Heart left ventricle (tissue), 16 donors: ENCODE results near the gene SZRD1. TPM values are rescaled to one million over a fixed set of nuclear protein-coding genes. Genes with fewer than 3 reads are reported as not detected.

Experiments used
- ATAC-seq, 4 donors: fragments of 200-7000 bp; cut with Tn5 transposase; one replicate each; pipeline ENCODE4 v1.9.1; 2020 to 2022; ENCODE audit warnings: moderate library complexity in 4 of 4, mild to moderate bottlenecking in 3 of 4, moderate number of reproducible peaks in 1 of 4
- DNase-seq, 5 donors: peaks; one replicate each; pipeline ENCODE4 v3.0.0-alpha.2; 2020
- H3K27ac ChIP-seq, 12 donors: fragments of 200-600 bp; sonication (generic) in 4 of 12; one replicate each; pipeline versions ENCODE4 v1.5.0 to v1.8.0; 2016 to 2022; ENCODE audit warnings: mild to moderate bottlenecking in 2 of 12
- H3K27me3 ChIP-seq, 9 donors: fragments of 200-600 bp; sonication (generic) in 2 of 9; one replicate each; pipeline versions ENCODE4 v1.5.1 to v1.8.0; 2016 to 2022; ENCODE audit warnings: mild to moderate bottlenecking in 3 of 9
- H3K36me3 ChIP-seq, 9 donors: fragments of 200-600 bp; sonication (generic) in 2 of 9; one replicate each; pipeline versions ENCODE4 v1.5.0 to v1.8.0; 2018 to 2022; ENCODE audit warnings: mild to moderate bottlenecking in 2 of 9
- H3K4me1 ChIP-seq, 12 donors: fragments of 200-600 bp; sonication (generic) in 4 of 12; one replicate each; pipeline versions ENCODE4 v1.5.0 to v1.8.0; 2016 to 2022; ENCODE audit warnings: mild to moderate bottlenecking in 3 of 12
- H3K4me3 ChIP-seq, 12 donors: fragments of 200-600 bp; sonication (generic) in 4 of 12; one replicate each; pipeline versions ENCODE4 v1.5.0 to v1.8.0; 2017 to 2022; ENCODE audit warnings: mild to moderate bottlenecking in 9 of 12, moderate library complexity in 4 of 12
- H3K9me3 ChIP-seq, 12 donors: fragments of 200-600 bp; sonication (generic) in 4 of 12; one replicate each; pipeline versions ENCODE4 v1.5.0 to v1.8.0; 2016 to 2022; ENCODE audit warnings: mild to moderate bottlenecking in 1 of 12
- POLR2A ChIP-seq, 2 donors: fragments of 450-650 bp; IDR thresholded peaks; one replicate each; pipeline ENCODE4 v1.6.1; 2017; ENCODE audit warnings: antibody characterized with exemption in 2 of 2, mild to moderate bottlenecking in 2 of 2, moderate library complexity in 2 of 2
- WGBS, 4 donors: extraction: QIAGEN DNeasy Blood & Tissue Kit in 2 of 4; methylation state at CpG; one replicate each; pipeline versions ENCODE4 v1.1.5 to v1.1.7; 2013 to 2018; 5-methylcytosine and 5-hydroxymethylcytosine counted together
- intact Hi-C, 10 donors: fragments of 100-400 bp; cut with DNase I; formaldehyde crosslinking; loops; one replicate each; pipeline versions ENCODE4 v1.11.1 to v1.14.2; 2022
- polyA plus RNA-seq, 2 donors: library from polyadenylated mRNA; stranded (reverse); fragments of 200-250 nt; gene quantifications; one replicate each; pipeline ENCODE4 v1.2.3, GENCODE V29; 2013
- total RNA-seq, 9 donors: library from RNA; depleted of rRNA in 2 of 9; stranded (reverse); fragments of >200 nt in 2 of 9; fragmentation: NEBNext Ultra II Directional in 3 of 9; extraction: Animal tissue kit (Norgen Biotek cat#: 25700) in 3 of 9; gene quantifications; one replicate each; pipeline versions ENCODE4 v1.1.0 to v1.2.4, GENCODE V29; 2016 to 2023
- TF ChIP-seq, protein P1 (sequence below), 12 donors: fragments of 200-600 bp; sonication (generic) in 4 of 12; IDR thresholded peaks; one replicate each; pipeline versions ENCODE4 v1.5.0 to v1.8.0; 2018 to 2022; ENCODE audit warnings: antibody characterized with exemption in 12 of 12, mild to moderate bottlenecking in 5 of 12
- donor health status: ischemic (EF 13 %, LVEDD 7.1; RV severe dilation, severe dysfunction).
- donor health status: healthy with polysubstance abuse.
- donor health status: DM: no; HTN: yes; CAD: no.
- donor health status: DM: no; HTN: no; CAD: no.
- donor health status: ischemic (EF 25% LVEDD 6.9; RV normal size, moderate dysfunction).
- donor health status: ischemic (EF 25% LVEDD 5.7; RV mildly dilated, moderate dysfunction).
- donor health status: healthy.
- donor health status: DM: yes; HTN: yes; CAD: no.
- donor health status: ischemic (EF 35%, LVEDD 5.7; RV mildly dilated, moderate dysfunction).
- donor health status: nonischemic (EF 11% LVEDD 7.7; RV severe dilation, severe dysfunction).
- donor health status: DM: yes; HTN: yes; CAD: no.
- donor health status: PGD.
- donor health status: ischemic (EF 29% LVEDD 5.4; RV normal size, mild dysfunction).
- donor health status: nonischemic (EF 23%, LVEDD 6.1; RV moderate dilation, normal function).

The SZRD1 gene
- total and polyA plus RNA-seq, 11 donors: 54.4 to 140 (median 94.4) TPM

DNA sequence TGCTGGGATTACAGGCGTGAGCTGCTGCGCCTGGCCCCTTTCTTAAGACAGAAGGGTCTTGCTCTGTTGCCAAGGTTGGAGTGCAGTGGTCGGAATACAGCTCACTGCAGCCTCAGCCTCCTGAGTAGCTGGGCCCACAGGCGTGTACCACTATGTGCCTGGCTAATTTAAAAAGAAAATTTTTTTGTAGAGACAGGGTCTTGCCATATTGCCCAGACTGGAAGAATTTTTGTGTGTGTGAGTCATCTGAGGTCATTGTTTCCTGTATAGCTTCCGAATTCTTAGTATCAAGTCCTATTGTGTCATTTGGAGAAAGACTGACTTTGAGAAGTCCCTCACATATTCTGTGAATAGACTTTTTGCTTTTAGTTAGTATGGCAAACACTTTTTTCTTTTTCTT is 4.7 kb downstream of the SZRD1 start:
- ATAC-seq (no peak), DNase-seq (no peak)
- Histone ChIP-seq H3K36me3 (peaks cover 0 to 8% (median 0%) of the 10 kb centered on the region in 9 donors), H3K4me3 (no peak overlapping the region), H3K27ac (peak overlapping the region in 3 of 12 donors; percentile 13 to 57 (median 15)), H3K9me3 (no peaks in the 10 kb centered on the region), H3K27me3 (no peaks in the 10 kb centered on the region), H3K4me1 (peaks cover 21 to 82% (median 62%) of the 10 kb centered on the region in 12 donors)
- WGBS, 4 donors: 73 to 80% (median 78%) methylated on average over 5 of the region's 5 CpGs
- no peak for TF ChIP-seq POLR2A (IDR thresholded peaks at IDR 0.05)
- TF ChIP-seq, protein P1, sequence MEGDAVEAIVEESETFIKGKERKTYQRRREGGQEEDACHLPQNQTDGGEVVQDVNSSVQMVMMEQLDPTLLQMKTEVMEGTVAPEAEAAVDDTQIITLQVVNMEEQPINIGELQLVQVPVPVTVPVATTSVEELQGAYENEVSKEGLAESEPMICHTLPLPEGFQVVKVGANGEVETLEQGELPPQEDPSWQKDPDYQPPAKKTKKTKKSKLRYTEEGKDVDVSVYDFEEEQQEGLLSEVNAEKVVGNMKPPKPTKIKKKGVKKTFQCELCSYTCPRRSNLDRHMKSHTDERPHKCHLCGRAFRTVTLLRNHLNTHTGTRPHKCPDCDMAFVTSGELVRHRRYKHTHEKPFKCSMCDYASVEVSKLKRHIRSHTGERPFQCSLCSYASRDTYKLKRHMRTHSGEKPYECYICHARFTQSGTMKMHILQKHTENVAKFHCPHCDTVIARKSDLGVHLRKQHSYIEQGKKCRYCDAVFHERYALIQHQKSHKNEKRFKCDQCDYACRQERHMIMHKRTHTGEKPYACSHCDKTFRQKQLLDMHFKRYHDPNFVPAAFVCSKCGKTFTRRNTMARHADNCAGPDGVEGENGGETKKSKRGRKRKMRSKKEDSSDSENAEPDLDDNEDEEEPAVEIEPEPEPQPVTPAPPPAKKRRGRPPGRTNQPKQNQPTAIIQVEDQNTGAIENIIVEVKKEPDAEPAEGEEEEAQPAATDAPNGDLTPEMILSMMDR (IDR thresholded peaks at IDR 0.05): no peak
- intact Hi-C loops: loop anchor here in 2 of 10 donors (5.0 to 10.0 kb wide), 2 partner anchors 123 to 126 kb away; no protein-coding TSS in a partner anchor

DNA sequence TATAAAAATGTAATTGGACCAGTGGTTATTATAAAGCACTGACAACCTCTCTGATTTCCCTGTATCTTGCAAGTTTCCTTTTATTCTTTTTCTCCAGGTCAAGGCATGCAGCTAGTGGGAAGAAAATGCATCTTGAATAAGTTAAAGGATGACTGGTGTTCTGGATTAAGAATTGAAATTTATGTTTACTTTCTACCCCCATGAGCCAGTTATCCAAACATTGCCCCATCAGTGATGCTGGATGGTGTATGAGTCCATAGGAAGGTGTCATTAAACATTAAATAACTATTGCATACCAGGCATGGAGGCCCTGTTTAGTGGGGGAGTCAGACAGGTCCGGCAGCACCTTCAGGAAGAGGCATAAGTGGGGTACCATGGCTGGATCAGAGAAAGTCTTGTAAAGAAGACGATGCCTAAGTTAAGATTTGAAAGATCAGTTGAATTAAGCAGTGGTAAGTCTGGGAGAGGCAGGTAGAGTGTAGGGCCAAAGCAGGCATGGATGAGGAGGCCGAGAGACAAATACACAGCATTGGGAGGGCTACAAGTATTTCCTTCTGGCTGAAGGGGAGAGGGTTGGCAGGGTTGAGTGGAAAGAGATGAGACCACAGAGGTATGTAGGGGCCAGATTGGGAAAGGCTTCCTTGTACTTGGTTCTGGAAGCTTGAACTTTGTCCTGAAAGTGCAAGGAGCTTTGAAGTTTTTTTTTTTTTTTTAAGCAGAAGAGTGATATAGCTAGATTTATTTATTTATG is 5.7 kb downstream of the SZRD1 start:
- Histone ChIP-seq H3K9me3 (no peaks in the 10 kb centered on the region), H3K4me3 (no peak overlapping the region), H3K4me1 (peaks cover 21 to 92% (median 71%) of the 10 kb centered on the region in 12 donors), H3K27me3 (no peaks in the 10 kb centered on the region), H3K36me3 (peaks cover 0 to 8% (median 0%) of the 10 kb centered on the region in 9 donors), H3K27ac (peak overlapping the region in 3 of 12 donors; percentile 1 to 57 (median 15))
- ATAC-seq: no peak
- intact Hi-C loops: loop anchor here in 2 of 10 donors (5.0 to 10.0 kb wide), 2 partner anchors 122 to 125 kb away; no protein-coding TSS in a partner anchor
- TF ChIP-seq, protein P1 (IDR thresholded peaks at IDR 0.05): no peak
- no peak for TF ChIP-seq POLR2A (IDR thresholded peaks at IDR 0.05)
- DNase-seq: no peak
- WGBS, 4 donors: 81 to 93% (median 91%) methylated on average over 3 of the region's 3 CpGs

DNA sequence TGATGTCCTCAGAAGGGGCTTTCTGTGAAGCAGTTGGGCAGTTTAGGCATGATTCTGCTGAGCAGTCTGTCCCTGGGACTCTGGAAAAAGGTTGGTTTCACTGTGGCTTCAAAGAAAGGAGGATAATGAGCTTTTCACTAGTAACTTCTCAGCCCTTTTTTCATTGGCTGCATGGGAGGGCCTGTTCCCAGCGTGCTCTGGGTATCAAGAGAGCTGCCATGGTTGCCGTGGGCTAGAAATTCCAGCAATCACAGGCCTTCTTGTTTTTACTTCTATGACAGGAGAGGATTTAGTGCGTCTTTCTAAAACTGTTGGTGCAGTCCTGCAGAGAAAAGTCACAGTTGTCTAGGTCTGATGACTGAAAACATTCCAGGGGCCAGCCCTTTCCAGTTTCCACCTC is 7.2 kb downstream of the SZRD1 start:
- H3K4me1 ChIP-seq: peaks cover 11 to 95% (median 69%) of the 10 kb centered on the region in 12 donors
- intact Hi-C loops: loop anchor here in 2 of 10 donors (5.0 to 10.0 kb wide), 2 partner anchors 121 to 123 kb away; no protein-coding TSS in a partner anchor
- H3K4me3 ChIP-seq: no peak overlapping the region
- WGBS, 4 donors: 63 to 80% (median 73%) methylated on average over 3 of the region's 3 CpGs
- H3K27ac ChIP-seq: peak overlapping the region in 2 of 12 donors; percentile 64 to 68
- ATAC-seq (no peak), DNase-seq (no peak)
- H3K36me3 ChIP-seq: peaks cover 0 to 8% (median 0%) of the 10 kb centered on the region in 9 donors
- no peaks in the 10 kb centered on the region for H3K27me3 ChIP-seq
- TF ChIP-seq, protein P1 (IDR thresholded peaks at IDR 0.05): no peak
- TF ChIP-seq POLR2A (IDR thresholded peaks at IDR 0.05): no peak
- no peaks in the 10 kb centered on the region for H3K9me3 ChIP-seq
